HG03521 (cell line): ENCODE data around the gene LPCAT4.
A peak's percentile ranks its signal among the peaks of the same experiment; 100 is the strongest.

ENCODE experiments used
- ATAC-seq: cut with Tn5 transposase; IDR thresholded peaks from one replicate; pipeline ENCODE4 v1.9.1; 2021; ENCODE audit warnings: mild to moderate bottlenecking, moderate library complexity; ENCODE audit not compliant: unreplicated experiment

The LPCAT4 gene

DNA sequence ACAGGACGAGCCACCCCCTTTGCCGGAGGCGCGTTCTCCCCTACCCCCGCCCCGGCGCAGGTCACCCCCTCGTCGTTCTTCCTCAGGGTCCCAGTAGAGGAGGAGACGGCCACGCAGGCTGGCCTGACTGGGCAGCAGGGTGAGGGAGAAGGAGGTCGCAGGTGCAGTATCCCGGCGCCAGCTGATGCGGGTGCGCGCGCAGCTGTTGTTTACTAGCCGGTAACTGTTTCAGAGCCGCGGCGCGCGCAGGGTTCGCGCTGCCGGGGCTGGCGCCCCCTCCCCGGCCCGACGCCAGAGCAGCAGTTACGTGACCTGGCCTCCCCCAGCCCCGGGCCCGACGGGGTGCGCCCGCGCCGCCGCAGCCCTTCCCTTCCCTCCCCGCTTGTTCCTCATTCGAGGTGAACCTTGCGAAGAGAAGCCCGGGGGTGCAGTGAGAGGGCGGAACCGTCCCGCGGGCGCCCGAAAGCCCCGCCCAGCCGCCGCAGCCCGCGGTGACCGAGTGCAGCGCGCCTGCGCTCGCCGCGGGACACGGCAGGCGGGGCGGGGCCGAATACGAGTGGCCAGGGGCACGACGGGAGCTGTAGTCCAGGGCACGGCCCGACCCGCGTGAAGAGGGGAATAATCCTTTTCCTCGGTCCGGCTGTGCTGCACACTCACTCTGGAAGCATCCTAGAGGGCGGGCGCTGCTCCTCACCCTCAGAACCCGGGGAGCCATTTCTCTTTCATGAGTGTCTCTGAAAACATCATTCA, 29.3 kb downstream of the LPCAT4 start, which contains the start of gene SLC12A6:
Gene SLC12A6 (minus strand): TSS at position 225 of the 750 bp plus-strand sequence. CDS start 1,101 bp downstream, outside the sequence.
- ATAC-seq: peak; percentile 70

DNA sequence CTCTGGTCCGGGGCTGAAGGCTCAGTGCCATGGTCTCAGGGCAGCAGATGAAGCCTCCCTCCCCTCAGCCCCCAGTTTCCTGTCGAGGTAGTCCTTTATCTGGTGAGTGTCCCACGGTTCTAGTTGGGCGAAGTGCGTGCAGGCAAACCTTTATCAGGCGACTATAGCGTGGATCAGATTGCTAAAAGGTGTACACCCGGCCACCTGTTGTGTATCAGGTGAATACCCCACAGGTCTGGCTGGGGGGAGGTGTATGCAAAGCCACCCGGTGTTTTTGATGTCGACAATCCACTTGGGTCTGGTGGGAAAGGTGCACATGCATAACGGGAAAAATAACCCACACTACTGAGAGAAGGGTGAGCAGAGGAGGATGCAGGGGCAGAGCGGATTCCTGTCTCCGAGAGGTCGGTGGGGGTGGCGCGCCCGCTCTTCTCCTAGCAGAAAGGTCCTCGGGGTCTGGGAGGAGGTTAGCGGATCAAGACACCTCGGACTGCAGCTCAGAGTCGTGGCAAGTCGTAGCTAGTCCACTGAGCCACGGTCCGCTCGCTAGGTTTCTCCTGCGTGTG, 29.9 kb downstream of the LPCAT4 start:
- ATAC-seq: no peak

DNA sequence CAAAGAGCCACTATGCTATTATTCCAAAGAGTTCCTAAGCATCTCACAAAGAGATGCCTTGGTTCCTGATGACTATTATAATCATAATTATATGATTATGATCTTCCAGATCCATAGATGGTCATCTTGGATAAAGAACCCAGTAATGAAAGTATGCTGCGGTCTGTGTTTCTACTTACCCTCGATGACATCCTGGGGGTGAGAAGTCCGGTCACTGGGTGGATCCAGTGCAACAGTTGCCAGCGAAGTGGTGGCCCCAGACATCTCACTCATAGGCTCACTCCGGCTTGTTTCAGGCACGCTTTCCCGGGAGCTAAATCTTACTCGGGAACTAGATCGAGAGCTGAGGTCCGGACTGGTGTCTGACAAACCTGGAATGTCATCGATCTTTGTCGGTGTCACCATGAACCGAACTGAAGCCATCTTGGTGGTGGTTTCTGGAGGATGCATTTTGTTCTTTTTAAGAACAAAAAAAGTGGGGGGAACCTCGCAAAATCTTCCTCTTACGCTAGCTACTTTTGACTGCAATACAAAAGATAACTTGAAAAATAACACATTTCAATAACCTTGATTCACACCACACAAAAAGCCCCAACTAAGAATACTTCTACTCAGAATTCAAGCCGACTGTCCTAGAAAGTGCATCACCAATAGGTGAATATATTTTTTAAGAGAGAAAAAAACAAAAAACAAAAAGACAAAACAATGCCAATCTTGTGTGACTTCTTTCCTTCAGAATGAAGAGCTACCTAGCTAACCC, 30.6 kb downstream of the LPCAT4 start:
- ATAC-seq: no peak

DNA sequence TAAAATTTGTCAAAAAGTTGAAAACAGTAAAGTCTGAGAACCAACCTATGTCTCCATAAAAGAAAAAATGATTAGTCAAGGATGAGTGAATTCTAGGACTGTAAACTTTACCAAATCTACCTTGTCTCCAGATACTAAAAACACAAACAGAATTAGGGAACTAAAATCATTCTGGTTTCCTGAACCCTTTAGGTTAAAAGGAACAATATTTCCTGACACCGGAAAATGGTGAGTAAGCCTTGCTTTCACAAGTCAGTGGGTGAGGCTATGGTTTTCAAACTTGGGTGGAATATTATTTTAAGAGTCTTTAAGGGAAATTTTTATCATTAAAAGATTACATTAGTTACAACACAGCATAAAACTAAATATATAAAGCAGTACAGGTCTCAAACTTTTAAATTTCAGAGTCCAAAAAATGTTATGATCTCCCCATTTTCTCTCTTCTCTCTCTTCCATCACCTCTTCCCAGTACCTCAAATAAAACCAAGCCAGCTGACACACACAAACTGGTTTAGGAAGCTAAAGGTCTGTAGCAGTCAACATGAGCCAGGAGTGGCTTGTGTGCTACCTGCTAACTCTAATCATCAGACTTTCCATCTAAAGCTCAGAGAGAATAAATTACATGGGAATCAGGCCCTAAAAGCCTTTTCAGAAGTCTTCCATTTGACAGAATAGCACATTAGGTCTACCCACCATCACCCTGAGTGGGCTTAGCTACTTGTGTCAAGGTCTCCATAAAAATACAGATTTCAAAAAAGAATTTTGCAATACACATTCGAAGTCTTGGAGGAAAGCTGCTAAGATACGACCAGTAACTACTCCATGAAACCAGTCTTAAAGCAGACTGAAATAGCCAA, 31.6 kb downstream of the LPCAT4 start:
- no peak for ATAC-seq

DNA sequence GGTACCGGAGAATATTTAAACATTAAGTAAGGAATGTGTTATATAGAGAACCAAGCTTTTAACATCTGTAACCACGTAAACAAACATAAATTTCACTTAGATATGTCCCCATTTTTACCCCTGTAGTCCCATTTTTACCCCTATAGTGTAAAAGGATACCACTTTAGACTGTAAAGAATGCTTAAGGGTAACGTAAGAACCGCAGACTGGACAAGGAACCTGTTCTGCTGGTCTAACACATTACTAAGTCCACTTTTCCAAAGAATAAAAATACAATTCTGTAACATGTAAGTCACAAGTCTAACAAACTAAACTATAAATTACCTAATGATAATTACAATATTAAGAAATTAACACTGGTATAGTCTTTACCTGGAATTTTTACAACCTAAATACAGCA, 32.3 kb downstream of the LPCAT4 start:
- ATAC-seq: no peak

DNA sequence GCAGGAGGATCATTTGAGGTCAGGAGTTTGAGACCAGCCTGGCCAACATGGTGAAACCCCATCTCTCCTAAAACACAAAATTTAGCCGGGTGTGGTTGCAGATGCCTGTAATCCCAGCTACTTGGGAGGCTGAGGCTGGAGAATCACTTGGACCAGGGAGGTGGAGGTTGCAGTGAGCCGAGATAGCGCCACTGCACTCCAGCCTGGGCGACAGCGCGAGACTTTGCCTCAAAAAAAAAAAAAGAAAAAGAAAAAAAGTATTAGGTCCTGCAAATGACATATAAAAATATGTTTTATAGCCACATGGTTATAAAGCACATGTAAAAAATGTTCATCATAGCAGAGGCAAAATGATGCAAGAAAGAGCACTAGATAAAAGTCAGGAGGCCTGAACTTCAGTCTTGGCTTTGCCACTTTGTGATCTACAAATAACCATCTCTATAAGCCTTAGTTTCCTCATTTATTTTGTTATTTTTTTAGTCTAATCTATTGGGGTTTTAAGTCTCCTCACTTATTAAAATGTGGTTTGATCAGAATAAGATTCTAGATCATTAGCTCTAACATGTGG, 34.4 kb downstream of the LPCAT4 start:
- no peak for ATAC-seq

DNA sequence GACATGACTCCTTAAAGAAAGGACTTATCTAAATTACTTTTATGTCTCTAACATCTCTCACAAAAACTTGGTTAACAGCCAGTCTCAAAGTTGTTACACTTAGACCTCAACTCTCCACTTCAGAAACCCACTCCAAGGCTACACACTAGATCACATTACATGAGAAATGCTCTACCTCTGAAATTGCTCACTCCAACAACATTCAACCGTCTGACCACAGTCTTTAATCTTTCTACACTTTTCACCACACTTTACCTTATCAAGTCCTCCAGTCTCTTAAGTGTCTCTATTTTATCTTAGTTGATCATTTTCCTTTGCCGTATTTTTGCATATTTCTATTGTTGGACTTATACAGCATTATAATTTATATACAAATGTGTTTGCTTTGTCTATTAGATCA, 35.2 kb downstream of the LPCAT4 start:
- no peak for ATAC-seq

DNA sequence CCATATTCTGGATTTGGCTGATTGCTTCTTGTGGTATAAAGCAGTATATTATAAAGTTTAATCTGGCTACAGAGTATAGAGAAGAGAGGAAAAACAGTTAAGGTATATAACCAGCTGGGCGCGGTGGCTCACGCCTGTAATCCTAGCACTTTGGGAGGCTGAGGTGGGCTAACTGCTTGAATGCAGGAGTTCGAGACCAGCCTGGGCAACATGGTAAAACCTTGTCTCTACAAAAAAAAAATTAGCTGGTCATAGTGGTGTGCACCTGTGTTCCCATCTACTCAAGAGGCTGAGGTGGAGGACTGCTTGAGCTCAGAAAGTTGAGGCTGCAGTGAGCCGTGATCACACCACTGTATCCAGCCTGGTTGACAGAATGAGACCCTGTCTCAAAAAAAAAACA, 36.7 kb downstream of the LPCAT4 start:
- ATAC-seq: no peak

DNA sequence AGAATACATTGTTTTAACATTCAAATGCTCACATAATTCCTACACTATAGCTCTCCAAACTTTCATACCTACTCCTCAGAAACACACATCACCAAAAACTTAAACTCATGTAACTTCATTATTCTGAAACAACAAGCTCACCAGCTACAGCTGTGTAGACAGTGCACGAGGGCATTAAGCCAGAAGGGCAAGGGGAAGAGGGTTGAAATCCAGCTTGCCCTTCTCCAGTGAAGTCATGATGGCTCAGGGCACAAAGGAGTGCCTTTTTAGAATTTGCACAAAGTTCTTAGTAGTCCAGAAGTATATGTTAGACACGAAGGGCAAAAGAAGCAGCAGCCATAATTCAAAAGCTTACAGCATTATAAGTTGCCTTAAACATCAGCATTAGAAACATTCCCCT, 38.0 kb downstream of the LPCAT4 start:
- ATAC-seq: no peak

DNA sequence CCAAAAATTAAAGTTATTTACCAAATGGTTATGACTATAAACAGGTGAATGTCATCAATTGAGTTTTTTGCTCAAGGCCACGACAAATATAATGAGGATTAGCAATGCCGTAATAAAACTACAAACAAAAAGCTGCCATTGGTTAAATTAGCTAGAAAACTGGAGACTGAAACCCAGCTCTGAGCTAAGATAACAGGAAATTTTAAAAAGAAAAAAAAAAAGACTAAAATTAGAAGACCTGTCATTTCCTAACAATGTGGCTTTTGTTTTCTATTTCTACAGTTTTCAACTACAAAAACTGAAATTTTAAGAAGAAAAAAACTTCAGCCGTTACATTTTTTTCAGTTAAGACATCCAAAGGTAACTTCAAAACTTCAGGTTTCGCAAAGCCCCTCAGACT, 39.1 kb downstream of the LPCAT4 start:
- ATAC-seq: no peak

DNA sequence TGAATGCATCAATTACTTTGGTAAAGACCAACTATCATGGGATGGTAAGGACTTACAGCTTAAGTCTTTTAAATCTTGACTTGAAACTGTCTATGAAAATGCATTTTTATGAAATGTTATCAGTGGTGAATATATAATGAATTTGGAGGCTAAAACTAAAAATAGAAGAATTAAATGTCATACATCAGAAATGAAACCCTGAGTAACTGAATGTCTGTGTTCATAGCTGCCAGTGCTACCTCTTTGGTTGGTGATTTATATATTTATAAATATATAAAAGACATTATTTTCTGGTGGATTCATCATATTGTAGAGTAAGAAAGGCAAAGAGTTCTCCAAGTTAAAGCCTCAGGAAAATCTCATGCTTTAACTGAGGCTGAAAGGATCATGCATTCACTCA, 41.6 kb downstream of the LPCAT4 start:
- no peak for ATAC-seq

DNA sequence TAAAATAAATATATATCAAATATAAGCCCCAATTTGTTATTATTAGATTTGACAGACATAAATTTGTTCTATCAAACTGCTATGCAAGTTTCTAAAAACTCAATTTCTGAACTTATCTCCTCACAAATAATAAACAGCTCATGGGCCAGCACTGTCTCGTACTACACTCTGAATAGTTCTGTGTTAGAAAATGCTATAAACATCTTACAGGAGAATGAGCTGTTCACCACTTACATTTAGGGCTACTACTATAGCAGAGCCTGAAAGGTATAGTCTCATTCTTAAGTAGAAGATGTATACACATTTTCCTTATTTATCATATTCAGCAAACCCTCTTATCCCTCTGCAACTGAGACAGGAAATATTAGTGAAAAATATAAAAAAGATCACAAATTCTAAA, 42.1 kb downstream of the LPCAT4 start:
- no peak for ATAC-seq

DNA sequence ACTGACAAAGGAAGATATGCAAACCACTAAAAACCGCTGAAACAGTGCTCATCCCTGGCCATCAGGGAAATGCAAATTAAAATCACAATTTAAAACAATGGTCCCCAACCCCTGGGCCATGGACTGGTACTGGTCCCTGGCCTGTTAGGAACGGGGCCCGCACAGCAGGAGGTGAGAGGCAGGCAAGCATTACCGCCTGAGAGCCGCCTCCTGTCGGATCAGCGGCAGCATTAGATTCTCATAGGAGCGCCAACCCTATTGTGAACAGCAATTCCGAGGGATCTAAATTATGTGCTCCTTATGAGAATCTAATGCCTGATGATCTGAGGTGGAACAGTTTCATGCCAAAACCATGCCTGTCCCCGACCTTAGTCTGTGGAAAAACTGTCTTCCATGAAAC, 43.8 kb downstream of the LPCAT4 start:
- ATAC-seq: no peak

DNA sequence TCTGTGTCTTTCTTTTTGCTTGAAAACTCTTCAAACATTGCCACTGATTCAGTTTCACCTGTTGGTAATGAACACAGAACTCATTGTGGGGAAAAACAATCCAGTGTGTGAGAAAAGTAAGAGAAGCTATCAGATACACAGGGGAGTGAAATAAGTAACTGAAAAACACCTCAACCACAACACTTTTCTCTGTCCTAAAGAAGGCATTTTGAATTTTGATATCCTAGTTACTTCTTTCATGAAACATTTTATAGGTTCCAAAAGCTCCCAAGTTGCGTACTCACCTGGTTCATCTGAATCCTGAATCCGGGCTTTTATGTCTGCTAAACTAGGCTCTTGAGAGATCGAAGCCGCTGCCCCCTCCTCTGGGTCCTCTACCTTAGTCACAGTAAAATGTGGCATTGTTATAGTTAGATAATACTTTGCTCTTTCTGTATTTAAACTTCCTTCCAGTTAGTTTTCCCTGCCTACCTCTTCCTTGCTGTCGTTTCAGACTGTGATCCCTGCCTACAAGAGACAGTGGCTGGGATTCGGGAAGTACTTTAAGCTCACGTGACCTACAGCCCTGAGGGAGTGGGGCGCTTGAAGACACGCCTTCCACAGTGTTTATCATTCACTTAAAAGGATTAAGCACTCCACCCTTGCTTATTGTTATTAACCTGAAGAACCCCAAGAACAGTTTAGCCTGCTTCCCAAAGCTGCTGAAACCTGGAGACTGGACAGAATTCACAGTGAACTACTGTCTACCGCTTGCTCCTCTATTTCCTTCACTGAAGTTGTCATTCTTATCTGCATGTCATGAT, 48.5 kb downstream of the LPCAT4 start:
- peak; percentile 58 for ATAC-seq

DNA sequence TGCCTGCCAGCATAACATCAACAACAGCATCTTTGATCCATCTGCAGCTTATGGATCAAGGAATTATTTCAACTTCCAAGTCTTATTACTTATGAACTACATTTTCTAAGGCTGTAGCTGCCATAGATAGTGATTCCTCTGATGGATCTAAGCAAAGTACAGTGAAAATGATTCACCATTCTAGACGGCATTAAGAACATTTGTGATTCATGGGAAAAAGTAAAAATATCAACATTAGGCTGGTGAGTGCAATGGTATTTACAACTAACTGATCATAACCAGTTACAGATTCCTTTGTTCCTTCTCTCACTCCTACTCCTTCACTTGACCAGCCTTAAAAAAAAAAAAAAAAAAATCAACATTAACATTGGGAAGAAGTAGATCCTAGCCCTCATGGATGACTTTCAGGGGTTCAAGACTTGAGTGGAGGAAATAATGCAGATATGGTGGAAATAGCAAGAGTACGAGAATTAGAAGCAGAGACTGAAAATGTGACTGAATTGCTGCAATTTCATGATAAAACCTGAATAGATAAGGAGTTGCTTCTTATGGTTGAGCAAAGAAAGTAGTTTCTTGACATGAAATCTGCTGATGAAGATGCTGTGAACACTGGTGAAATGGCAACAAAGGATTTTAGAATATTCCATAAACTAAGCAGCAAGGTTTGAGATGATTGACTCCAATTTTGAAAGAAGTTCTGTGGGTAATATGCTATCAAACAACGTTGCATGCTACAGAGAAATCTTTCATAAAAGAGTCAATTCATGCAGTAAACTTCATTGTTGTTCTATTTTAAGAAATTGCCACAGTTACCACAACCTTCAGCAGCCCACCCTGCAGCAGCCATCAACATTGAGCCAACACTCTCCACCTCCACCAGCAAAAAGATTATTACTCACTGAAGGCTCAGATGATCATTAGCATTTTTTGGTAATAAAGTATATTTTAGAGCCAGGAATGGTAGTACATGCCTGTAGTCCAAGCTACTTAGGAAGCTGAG, 52.2 kb downstream of the LPCAT4 start:
- no peak for ATAC-seq

DNA sequence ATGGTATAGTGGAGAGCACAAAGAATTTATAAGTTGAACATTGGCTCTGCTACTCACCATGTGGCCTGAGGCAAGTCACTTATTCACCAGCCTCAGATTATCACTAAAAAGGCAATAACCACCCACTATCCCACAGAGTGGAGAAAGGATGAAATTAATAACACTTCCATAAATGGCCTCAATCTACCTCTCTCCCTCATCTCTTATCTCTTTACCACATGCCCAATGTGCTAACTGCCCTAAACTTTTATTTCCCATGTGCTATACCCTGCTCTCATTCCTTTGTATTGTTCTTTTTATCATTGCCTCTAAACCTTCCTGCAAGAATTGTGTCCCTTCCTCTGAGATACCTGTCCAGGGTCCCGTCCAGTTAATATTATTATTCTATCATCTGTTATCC, 55.4 kb downstream of the LPCAT4 start:
- no peak for ATAC-seq
